SK-N-SH treated with all-trans-retinoic acid at 6 μM for 48 hours (cell line): ENCODE data around the gene ZBTB11.

Source experiments
- ARNTL ChIP-seq: fragments of 450-650 bp; formaldehyde crosslinking; IDR thresholded peaks from 2 replicates; pipeline ENCODE4 v1.5.0; 2020; ENCODE audit warnings: low read depth, mild to moderate bottlenecking, moderate library complexity, borderline replicate concordance
- BACH2 ChIP-seq: fragments of 250-450 bp; sonication (Bioruptor Pico); IDR thresholded peaks from 2 replicates; pipeline ENCODE4 v1.9.0; 2021; ENCODE audit warnings: mild to moderate bottlenecking, borderline replicate concordance
- ISL1 ChIP-seq: fragments of 250-450 bp; sonication (Bioruptor Pico); IDR thresholded peaks from 2 replicates; pipeline ENCODE4 v2.1.2; 2022; ENCODE audit warnings: mild to moderate bottlenecking, moderate library complexity
- OSR1 ChIP-seq: fragments of 250-450 bp; sonication (Bioruptor Pico); IDR thresholded peaks from 2 replicates; pipeline ENCODE4 v1.8.0; 2022; ENCODE audit warnings: moderate library complexity, mild to moderate bottlenecking, inconsistent platforms
- PATZ1 ChIP-seq: fragments of 250-450 bp; sonication (Bioruptor Pico); IDR thresholded peaks from 2 replicates; pipeline ENCODE4 v1.8.0; 2020; ENCODE audit warnings: mild to moderate bottlenecking, moderate library complexity, borderline replicate concordance
- RARB ChIP-seq: fragments of 250-450 bp; sonication (Bioruptor Pico); IDR thresholded peaks from 2 replicates; pipeline ENCODE4 v1.8.0; 2021; ENCODE audit warnings: mild to moderate bottlenecking, moderate library complexity
- SNAI2 ChIP-seq: fragments of 250-450 bp; sonication (Bioruptor Pico); IDR thresholded peaks from 2 replicates; pipeline ENCODE4 v1.5.0; 2020; ENCODE audit warnings: mild to moderate bottlenecking, moderate library complexity
- TCF4 ChIP-seq: fragments of 250-450 bp; sonication (Bioruptor Pico); IDR thresholded peaks from 2 replicates; pipeline ENCODE4 v1.8.0; 2021; ENCODE audit warnings: mild to moderate bottlenecking, moderate library complexity, borderline replicate concordance
- ZC3H10 ChIP-seq: fragments of 250-450 bp; sonication (Bioruptor Pico); IDR thresholded peaks from 2 replicates; pipeline ENCODE4 v1.5.1; 2021; ENCODE audit warnings: mild to moderate bottlenecking, moderate library complexity
- ZFP30 ChIP-seq: fragments of 450-650 bp; formaldehyde crosslinking; IDR thresholded peaks from 2 replicates; pipeline ENCODE4 v1.5.0; 2022; ENCODE audit warnings: mild to moderate bottlenecking, moderate library complexity
- TF ChIP-seq, protein P1 (sequence below): fragments of 250-450 bp; sonication (Bioruptor Pico); IDR thresholded peaks from 2 replicates; pipeline ENCODE4 v1.5.1; 2020; ENCODE audit warnings: low read depth, mild to moderate bottlenecking, moderate library complexity

DNA sequence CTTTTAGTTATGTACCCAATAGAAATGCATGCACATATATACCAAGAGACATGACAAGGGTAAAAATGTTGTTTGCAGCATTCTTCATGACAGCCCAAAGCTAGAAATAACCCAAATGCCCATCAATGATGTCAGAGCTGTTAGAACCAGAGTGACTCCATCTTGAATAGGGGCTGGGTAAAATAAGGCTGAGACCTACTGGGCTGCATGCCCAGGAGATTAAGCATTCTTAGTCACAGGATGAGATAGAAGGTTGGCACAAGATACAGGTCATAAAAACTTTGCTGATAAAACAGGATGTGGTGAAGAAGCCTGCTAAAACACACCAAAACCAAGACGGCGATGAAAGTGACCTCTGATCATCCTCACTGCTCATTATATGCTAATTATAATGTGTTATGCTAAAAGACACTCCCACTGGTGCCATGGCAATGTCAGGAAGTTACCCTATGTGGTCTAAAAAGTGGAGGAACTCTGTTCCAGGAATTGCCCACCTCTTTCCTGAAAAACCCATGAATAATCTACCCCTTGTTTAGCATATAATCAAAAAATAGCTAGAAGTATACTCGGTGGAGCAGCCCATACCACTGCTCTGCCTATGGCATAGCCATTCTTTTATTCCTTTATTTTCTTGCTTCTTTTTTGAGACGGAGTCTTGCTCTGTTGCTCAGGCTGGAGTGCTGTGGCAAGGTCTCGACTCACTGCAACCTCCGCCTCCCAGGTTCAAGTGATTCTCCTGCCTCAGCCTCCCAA is 32.9 kb downstream of the ZBTB11 start:
- TF ChIP-seq, protein P1, sequence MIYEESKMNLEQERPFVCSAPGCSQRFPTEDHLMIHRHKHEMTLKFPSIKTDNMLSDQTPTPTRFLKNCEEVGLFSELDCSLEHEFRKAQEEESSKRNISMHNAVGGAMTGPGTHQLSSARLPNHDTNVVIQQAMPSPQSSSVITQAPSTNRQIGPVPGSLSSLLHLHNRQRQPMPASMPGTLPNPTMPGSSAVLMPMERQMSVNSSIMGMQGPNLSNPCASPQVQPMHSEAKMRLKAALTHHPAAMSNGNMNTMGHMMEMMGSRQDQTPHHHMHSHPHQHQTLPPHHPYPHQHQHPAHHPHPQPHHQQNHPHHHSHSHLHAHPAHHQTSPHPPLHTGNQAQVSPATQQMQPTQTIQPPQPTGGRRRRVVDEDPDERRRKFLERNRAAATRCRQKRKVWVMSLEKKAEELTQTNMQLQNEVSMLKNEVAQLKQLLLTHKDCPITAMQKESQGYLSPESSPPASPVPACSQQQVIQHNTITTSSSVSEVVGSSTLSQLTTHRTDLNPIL: peak; percentile 96
- TF ChIP-seq PATZ1 (CRISPR knock-in tag): peak; percentile 98
- TF ChIP-seq TCF4 (CRISPR knock-in tag): peak; percentile 55; the same call in 1 of the 2 replicates
- TF ChIP-seq ZFP30 (CRISPR knock-in tag): peak; percentile 64
- TF ChIP-seq RARB: peak; percentile 88; the same call in 1 of the 2 replicates
- peak; percentile 98 for TF ChIP-seq OSR1 (CRISPR knock-in tag)
- peak; percentile 79; the same call in 1 of the 2 replicates for TF ChIP-seq BACH2
- TF ChIP-seq ARNTL (CRISPR knock-in tag): no peak
- peak; percentile 96 for TF ChIP-seq ISL1 (CRISPR knock-in tag)
- TF ChIP-seq SNAI2 (CRISPR knock-in tag): peak; percentile 100
- peak; percentile 98 for TF ChIP-seq ZC3H10 (CRISPR knock-in tag)
